ENCODE measurements around the gene HEG1.

DNA sequence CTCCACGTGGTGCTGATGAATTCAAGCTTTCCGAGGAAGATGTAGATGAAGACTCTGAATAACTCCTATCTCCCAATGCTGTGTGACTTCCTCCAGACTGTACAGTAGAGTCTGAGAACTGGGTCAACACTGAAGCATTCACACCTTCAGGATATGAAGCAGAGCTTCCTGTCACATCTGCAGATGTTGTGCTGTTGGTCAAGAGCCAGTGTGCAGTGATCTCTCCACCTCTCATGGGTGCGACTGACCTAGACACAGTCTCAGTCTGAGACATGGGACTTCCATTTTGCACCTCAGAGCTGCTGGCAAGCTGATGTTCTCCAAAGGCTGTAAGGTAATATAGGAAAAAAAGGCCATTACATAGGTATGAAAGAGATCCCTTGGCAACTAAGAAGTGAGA lies 36.5 kb downstream of the HEG1 start:
- TF ChIP-seq EP300 (IDR thresholded peaks at IDR 0.05) (no peak), POLR2A (IDR thresholded peaks at IDR 0.05) (no peak)
- TF ChIP-seq, protein P1, sequence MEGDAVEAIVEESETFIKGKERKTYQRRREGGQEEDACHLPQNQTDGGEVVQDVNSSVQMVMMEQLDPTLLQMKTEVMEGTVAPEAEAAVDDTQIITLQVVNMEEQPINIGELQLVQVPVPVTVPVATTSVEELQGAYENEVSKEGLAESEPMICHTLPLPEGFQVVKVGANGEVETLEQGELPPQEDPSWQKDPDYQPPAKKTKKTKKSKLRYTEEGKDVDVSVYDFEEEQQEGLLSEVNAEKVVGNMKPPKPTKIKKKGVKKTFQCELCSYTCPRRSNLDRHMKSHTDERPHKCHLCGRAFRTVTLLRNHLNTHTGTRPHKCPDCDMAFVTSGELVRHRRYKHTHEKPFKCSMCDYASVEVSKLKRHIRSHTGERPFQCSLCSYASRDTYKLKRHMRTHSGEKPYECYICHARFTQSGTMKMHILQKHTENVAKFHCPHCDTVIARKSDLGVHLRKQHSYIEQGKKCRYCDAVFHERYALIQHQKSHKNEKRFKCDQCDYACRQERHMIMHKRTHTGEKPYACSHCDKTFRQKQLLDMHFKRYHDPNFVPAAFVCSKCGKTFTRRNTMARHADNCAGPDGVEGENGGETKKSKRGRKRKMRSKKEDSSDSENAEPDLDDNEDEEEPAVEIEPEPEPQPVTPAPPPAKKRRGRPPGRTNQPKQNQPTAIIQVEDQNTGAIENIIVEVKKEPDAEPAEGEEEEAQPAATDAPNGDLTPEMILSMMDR (IDR thresholded peaks at IDR 0.05): no peak

Data from sigmoid colon (tissue), 4 donors.